ENCODE results near the gene DCTN4.
A peak's percentile ranks its signal among the peaks of the same experiment; 100 is the strongest.

Gene DCTN4

DNA sequence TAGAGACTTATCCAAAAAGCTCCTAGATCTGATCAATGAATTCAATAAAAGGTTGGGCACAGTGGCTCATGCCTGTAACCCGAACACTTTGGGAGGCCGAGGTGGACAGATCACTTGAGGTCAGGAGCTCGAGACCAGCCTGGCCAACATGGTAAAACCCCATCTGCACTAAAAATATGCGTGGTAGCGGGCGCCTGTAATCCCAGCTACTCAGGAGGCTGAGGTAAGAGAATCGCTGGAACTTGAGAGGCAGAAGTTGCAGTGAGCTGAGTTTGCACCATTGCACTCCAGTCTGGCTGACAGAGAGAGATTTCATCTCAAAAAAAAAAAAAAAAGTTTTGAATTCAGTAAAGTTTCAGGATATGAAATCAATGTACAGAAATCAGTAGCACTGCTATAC lies 20.0 kb downstream of the DCTN4 start:
- DNase-seq (ENCODE audit: low spot score), result no peak

DNA sequence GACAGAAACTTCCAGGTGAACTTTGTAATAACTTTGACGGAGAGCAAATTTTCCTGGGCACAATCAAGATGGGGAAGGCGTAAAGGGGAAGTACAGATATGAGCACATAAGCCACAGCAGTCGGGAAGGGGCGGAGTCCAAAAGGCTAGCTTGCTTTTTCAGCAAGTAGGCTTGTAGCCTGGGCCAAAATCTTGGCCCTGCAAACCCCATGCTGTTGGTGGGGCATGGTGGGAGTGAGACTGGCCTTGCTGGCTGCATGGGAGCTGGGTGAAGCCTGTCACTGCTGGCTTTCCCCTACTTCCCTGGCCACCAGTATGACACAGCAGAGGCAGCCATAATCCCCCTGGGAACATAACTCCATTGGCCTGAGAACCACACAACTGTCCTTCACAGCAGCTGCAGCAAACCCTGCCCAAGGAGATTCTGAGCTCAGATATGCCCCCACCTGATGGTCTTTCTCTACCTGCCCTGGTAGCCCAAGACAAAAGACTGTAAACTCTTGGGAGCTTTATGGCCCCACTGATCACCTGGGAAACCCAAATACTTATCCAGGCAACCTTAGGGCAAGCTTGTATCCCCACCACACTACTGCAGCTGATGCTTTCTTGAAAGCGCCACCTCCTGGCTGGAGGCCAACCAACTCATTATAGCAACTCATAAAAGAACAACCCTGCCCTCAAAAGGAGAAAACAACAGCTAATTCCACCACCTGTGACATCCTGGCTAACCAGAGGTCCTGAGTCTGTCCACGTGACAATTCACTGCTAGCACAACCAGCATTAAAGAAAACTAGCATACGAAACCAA lies 24.0 kb downstream of the DCTN4 start:
- no peak for DNase-seq (ENCODE audit: low spot score)

DNA sequence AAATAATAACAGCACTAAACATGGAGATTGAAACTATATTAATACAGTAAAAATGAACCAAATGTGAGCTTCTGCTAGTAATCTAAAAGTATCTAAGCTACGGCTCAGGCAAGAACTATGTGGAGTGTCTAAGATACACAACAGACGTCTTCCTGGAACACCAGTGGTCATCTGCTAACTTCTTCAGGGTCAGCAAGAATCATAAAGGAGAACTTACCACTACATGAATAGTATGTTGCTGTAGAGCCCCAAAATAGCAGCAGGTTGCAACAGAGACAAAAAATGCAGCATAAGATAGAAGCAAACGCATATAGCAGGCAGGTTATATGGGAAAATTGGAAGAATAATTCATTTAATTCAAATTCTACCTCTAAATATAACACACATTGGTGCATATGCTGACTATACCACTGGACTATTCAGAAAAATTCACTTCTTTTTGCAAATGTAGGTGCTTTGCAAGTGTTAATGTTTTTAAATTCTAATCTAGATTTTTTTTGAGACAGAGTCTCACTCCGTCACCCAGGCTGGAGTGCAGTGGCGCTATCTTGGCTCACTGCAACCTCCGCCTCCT lies 27.1 kb downstream of the DCTN4 start:
- no peak for DNase-seq (ENCODE audit: low spot score)

DNA sequence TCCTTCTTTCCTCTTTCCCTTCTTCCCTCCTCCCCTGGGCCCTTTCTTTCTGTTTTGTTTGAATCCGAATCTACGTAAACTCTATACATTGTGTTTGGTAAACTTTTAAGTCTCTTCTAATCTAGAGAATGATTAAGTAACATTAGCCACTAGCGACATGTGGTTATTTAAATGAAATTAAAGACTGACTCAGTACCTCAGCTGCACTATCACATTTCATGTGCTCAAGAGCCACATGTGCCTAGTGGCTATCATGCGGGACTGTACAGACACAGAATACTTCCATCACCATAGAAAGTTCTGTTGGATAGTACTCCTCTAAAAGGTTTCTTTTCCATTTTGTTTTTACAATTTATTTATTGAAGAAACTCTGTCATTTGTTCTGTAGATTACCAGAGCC lies 29.0 kb downstream of the DCTN4 start:
- no peak for DNase-seq (ENCODE audit: low spot score)

DNA sequence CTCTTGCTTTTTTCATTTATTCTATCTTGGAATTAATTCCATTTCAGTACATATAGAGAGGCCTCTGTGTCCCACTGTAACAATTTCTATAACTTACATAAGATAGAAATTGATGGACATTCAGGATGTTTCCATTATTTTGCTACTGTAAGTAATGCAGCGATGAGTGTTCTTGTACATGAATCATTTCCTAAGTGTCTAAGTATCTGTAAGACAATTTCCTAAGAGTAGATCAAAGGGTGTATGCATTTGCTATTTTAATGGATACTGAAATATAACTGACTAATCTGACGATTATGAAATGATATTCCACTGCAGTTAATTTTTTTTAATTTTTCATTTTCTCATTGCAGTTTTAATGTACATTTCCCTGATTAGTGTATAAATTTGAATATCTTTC lies 35.0 kb downstream of the DCTN4 start:
- DNase-seq (ENCODE audit: low spot score), result no peak

DNA sequence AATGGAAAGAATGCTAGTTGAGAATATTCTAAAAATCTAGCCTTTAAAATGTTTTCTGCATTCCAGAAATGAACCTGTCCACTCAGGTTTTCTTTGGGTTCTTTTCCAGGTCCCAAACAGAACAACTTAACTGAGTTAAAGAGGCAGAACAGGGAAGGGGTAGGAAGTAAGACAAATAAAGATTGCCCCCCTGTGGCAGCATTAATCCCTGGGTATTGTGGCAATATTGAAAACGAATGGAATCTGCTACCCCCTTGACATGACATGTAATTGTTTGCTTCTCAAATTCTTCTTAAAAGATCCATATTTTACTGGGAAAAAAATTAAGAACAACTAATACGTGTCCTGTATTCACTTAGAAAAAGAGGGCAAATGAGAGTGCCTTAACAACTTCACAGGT lies 48.7 kb downstream of the DCTN4 start:
- DNase-seq (ENCODE audit: low spot score), result no peak

DNA sequence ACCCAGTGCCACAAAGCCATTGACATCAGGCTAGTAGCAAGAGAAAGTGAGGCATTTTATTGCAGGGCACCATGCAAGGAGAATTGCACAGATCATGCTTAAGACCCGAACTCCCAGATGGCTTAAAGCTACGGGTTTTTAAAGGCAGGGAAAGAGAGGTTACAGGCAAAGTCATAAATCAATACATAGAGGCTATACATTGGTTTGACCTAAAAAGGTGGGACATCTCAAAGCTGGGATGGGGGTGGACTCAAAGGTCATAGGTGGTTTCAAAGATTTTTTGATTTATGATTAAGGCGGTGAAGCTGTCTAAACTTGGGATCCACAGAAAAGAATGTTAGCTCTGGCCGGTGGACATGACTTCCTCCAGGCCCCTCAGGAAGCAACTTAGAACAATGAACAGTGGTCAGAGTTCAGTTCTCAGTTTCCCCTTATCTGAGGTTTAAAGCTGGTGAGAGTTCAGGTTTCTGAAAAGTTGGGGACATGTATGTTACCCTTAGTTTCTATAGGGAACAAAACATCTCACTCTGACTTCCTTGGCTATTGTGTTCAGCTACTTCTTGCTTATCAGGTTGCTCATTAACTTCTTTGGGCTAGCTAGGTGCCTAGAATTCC lies 51.9 kb downstream of the DCTN4 start:
- no peak for DNase-seq (ENCODE audit: low spot score)

DNA sequence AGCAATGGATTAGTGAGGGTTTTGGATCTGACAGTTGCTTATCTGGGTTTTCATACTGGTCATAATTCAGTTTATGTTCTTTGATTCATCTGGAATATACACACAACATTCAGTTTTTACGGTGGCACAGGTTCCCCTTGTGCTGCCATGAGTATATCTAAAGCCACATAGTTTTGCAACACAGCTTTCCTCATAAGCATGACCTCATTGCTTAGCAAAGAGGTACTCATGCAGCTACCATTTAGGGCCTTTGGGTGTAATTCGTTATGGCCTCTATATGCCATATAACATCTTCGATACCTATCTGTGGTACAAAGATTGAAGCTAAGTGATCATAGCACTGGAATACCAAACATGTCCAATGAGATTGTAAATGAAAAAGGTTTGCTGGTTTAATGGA lies 55.1 kb downstream of the DCTN4 start:
- DNase-seq (ENCODE audit: low spot score), result no peak

DNA sequence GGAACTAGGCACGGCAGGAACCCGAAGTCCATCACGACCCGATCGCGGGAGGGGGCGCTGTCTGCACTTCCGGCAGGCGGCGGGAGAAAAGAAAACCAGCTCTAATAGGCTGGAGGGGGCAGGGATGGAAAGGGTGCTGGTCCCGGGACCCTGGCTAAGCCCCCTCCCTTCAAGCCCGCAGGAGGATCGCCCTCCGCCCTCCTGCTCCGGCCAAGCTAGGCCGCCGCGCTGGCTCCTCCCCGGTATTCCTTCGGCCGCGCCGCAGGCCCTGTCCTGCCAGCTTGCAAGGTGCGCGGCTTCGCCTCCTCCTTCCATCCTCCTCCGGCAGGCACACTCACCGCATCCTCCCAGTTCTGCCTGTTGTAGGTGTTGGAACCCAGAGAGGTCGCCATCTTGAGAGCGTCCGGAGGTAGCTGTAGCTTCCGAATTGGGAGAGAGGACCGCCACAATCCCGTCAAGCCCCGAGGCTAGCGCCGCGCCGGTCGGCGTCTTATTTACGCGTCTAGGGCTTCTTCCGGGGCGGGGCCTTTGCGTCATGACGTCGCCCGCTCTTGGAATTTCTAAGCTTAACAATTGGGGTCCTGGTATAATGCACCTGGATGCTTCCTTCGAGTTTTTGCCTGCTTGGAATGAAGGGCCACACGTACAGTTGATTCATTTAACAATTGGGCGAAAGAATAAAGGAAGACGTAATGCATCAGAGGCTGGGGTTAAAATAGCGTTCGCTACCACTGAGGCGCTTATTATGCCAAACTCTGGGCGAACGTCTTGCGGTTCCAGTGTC lies 58.0 kb downstream of the DCTN4 start, which contains the start of gene RBM22:
Gene RBM22 (minus strand): TSS at position 469 of the 784 bp plus-strand sequence. CDS start 77 bp downstream, at position 392.
- DNase-seq (ENCODE audit: low spot score), result peak; percentile 65

DNA sequence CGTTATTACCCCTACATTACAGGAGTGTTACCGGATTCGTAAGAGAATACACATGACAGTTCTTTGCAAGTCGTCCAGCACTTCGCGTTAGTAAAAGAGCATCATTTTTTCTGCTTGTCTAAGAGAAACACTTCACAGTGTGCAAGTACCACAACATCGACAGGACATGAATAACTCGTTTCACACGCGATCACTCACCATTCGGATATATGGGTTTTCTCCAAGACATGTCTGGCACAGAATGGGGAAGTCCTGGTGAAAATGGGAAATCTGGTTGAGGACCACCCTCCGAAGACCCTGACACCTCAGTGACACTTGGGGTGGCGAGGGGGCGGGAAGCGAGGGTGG lies 58.6 kb downstream of the DCTN4 start:
- no peak for DNase-seq (ENCODE audit: low spot score)

DNA sequence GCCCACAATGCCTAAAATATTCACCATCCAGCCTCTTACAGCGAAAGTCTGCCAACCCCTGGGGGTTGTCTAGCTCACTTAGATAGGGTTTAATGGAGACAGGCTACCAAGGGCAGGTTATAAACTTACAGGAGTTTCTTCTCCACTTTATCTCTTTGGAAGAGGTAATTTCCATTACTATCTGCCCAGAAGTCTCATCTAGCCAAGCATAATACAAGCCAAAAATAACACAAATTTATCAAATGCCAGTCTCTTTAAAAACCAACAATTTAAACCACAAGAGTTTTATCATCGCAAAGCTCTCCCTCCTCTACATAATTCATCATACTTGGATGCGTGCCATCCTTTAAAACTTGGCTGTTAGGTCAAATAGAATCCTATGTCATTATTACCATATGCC lies 64.2 kb downstream of the DCTN4 start:
- no peak for DNase-seq (ENCODE audit: low spot score)

DNA sequence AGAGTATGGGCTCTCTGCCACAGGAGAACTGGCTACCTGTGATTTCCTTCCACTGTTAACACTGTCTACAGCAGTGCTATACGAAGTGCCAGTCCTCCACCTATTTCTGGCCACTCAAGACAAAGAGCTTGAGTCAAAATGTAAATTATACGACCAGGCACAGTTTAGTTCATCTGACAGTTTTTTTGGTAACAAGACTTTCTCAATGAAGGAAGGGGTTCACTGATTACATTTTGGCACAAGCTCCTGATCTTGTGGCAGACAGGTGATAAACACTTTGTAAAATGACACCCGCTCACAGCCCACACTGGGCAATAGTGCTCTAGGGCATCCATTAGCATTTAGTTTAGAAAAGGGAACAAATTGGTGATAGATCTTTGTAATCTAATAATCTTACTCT lies 66.5 kb downstream of the DCTN4 start:
- DNase-seq (ENCODE audit: low spot score), result no peak

DNA sequence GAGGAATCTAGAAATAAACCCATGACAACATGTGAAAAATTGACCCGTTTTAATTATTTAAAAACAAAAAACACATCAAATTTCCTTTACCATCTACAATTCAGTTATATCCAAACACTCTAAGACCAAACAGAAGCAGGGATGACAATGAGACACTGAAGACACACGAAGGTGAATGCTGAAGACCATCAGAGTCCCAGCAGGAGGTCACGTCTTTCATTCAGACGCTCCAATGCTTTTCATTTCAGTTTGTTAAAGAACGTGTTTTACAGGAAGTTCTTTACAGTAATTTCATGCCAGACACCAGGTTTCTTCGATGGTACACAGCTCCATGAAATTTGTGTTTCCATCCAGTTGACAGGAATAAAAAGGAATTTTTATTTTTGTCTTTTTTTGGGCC lies 68.1 kb downstream of the DCTN4 start:
- DNase-seq (ENCODE audit: low spot score), result no peak

DNA sequence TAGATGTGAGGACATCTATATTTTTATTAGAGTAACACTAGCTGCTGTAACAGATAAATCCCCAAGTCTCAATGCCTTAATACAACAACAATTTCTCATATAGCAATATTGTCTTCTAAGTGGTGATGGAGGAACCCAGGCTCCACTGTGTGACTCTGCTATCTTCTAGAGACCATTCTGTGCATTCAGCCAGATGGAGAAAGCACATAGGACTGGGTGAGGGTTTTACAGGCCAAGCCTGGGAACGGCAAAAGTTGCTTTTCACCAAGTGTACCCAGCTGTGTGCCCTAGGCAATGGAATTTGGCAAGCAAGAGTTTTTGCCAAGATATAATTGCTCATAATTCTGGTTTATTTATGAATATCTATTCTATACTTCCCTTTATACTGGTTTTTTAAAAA lies 69.7 kb downstream of the DCTN4 start:
- no peak for DNase-seq (ENCODE audit: low spot score)

DNA sequence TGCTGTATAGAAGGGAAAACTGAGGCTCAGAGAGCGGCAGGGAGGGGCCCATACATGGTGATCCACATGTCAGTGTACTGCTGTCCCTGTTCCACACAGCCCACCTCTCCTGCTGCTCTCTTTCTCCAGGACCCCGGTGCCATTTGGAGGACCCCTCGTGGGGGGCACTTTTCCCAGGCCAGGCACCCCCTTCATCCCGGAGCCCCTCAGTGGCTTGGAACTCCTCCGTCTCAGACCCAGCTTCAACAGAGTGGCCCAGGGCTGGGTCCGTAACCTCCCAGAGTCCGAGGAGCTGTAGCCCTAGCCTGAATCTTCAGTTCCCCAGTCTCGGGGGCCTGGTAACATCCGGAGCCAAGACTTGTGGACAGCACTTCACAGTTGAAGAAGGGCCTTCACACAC lies 82.2 kb downstream of the DCTN4 start:
- no peak for DNase-seq (ENCODE audit: low spot score)

DNA sequence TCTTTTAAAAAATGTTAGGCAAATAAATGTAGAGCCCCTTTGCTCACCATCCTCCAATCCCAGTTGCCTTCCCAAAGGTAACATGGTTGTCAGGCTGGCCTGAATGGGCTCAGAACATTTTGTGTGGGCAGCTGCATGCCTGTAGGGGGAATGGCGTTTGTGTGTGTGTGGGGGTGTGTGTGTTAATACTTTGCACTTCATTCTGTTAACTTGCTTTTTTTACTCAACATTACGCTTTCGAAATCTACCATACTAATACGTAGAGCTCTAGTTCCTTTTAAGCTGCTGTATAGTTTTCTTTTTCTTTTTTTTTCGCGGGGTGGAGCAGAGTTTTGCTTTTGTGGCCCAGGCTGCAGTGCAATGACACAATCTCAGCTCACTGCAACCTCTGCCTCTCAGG lies 83.7 kb downstream of the DCTN4 start:
- no peak for DNase-seq (ENCODE audit: low spot score)

DNA sequence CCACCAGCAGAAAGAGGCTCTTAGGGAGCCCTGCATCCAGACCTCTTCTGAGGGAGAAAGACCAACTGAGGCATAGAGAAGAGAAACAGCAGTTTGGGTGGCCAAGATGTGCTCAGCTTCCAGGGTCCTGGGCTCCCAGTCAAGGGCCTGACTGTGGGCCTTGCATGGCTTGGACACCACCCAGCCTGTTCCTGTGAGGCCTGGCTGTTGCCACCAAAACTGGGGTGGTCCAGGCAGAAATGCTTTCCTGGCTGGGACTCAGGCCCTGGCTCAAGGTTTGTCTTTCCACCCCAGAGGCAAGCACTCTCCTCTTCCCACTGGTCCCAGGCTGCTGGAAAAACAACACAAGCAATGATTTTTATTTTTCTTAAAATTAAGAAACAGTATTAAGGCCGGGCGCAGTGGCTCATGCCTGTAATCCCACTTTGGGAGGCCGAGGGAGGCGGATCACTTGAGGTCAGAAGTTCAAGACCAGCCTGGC lies 84.4 kb downstream of the DCTN4 start:
- DNase-seq (ENCODE audit: low spot score), result no peak

DNA sequence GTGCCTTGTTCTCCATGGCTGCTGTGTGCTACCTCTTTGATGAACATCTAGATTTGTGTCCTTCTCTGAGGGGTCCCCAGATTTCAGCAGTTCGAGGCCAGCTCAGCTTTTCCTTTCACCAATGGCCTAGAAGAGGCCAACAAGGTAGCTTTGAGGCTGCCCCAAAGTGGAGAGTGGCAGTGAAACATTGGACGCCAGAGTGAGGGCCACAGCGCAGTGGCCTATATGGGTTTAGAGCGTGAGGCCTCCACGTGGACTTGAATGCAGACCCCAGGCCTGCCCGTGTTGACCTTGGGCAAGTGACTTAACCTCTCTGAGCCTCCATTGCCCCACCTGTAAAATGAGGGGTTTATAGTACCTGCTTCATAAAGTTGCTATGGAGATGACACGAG lies 85.9 kb downstream of the DCTN4 start:
- no peak for DNase-seq (ENCODE audit: low spot score)

DNA sequence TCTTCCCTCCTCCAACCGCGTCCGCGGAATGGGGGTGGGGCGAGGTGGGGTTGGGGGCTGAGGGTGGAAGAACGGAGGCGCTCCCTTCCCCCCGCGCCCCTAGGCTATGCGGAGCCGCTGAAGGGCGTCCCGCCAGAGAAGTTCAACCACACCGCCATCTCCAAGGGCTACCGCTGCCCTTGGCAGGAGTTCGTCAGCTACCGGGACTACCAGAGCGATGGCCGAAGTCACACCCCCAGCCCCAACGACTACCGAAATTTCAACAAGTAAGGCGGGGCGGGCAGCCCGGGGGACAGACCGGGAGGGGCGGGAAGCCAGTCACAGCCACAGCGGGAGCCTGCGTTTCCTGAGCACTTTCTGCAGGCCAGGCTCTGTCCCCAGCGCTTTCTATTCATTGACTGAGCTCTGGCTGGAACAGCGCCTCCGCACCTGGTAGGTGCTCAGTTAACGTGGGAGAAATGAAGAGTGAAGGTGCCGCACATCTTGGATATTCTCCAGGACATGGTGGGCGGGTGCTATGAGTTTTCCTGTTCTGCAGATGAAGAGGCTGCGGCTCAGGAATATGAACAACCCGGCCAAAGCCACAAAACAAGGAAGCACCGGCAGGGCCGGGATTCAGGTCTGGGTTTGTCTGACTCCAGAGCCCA lies 86.5 kb downstream of the DCTN4 start:
- DNase-seq (ENCODE audit: low spot score), result peak; percentile 49

DNA sequence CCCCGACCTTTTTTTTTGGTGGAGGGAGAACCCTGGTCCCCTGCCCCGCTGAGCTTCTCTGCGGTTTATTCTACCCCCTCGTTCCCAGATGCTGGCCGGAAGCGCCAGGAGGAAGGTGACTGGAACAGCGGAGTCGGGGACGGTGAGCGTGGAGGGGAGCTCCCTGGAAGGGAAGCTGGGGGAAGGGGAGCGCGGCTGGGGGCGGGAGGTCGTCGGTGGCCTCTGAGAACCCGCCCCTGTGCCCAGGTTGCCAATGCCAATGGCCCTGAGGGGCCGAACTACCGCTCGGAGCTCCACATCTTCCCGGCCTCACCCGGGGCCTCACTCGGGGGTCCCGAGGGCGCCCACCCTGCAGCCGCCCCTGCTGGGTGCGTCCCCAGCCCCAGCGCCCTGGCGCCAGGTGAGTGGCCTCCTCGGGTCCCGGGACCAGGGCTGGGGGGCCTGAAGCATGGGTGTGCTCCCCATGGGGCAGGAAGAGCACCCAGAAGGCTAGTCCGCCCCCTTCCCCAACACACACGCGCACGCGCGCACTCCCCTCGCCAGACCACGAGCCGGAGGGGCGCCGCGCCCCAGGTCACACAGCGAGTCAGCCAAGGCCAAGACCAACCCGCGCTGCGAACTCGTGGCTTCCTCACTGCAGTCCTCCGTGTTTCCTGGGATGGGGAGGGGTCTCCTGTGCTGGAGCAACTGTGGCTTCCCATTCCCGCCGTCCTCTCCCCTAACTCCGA lies 87.1 kb downstream of the DCTN4 start:
- no peak for DNase-seq (ENCODE audit: low spot score)

DNA sequence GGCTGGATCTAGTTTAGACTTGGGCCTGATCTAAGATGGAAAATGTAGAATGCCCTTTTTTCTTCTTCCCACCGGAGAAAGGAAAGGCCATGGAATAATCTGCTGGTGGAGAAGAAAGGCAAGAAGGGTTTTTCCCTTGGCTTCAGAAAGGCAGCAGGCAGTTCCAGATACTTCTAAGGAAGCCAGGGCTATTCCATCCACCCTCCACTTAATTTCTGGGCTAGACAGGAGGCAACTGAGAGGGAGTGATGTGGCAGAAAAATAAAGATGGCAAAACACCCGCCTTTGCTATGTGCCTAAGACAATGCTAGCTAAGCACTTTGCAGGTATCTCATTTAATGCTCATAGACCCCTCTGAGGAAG lies 87.9 kb downstream of the DCTN4 start:
- DNase-seq (ENCODE audit: low spot score), result no peak
